HCT116 (cell line): Measurements from ENCODE around the gene DUSP16. TPM values are rescaled to one million over a fixed set of nuclear protein-coding genes. Genes with fewer than 3 reads are reported as not detected.

ENCODE experiments used
- ATAC-seq: fragments of 200-7000 bp; cut with Tn5 transposase; 2 replicates; pipeline ENCODE4 v1.9.1; 2020; ENCODE audit warnings: mild to moderate bottlenecking, moderate library complexity
- BruUV-seq: library from RNA; stranded (reverse); fragments of 400-500 nt; replicated peaks from 2 replicates; lab custom pipeline; 2021; lab: Mats Ljungman, UMichigan
- CTCF ChIA-PET: fragments of 300-600 bp; sonication (Branson Sonifier 250); formaldehyde crosslinking; loops from one replicate; lab custom pipeline; 2021; ENCODE audit warnings: antibody characterized with exemption; lab: Charles Lee
- POLR2A ChIA-PET: fragments of 300-600, 350-600 bp; sonication (Branson Sonifier 250); formaldehyde crosslinking; loops from one replicate; lab custom pipeline; 2021; ENCODE audit warnings: antibody characterized with exemption; lab: Charles Lee
- RAD21 ChIA-PET, 2 experiments: fragments of 300-600 bp; sonication (Branson Sonifier 250); formaldehyde crosslinking; loops; one replicate each; lab custom pipeline; 2023; ENCODE audit warnings: low total read pairs in 2 of 2; ENCODE audit not compliant: uncharacterized antibody in 2 of 2, unreplicated experiment in 2 of 2, low non-redundant PET in 1 of 2; lab: Charles Lee
- DNase-seq: peaks from one replicate; pipeline ENCODE4 v3.0.0-alpha.2; 2010; ENCODE audit warnings: low read depth, low spot score
- H2AFZ ChIP-seq: fragments of 200-600 bp; shearing (Covaris generic), sonication (generic); 2 replicates; pipeline ENCODE4 v1.6.1; 2017; ENCODE audit warnings: low read depth, mixed run types, mixed read lengths, antibody characterized with exemption, low read length; ENCODE audit not compliant: poor library complexity, severe bottlenecking
- H3K27ac ChIP-seq: 2 replicates; pipeline ENCODE4 v1.5.1; 2012; ENCODE audit warnings: low read depth, low read length
- H3K27me3 ChIP-seq: fragments of 200-600 bp; sonication (generic); 2 replicates; pipeline ENCODE4 v1.6.1; 2016; ENCODE audit warnings: mixed run types, low read length, mixed read lengths; ENCODE audit not compliant: insufficient read depth
- H3K36me3 ChIP-seq, 2 experiments: fragments of 200-500 bp in 1 of 2; fragments of 200-600 bp in 1 of 2; sonication (Bioruptor generic) in 1 of 2; sonication (generic) in 1 of 2; 2 replicates each; pipeline versions ENCODE4 v1.5.1 to v1.6.1; 2014 to 2016; ENCODE audit warnings: low read length in 2 of 2, inconsistent platforms in 1 of 2, mixed read lengths in 1 of 2, mixed run types in 1 of 2; ENCODE audit not compliant: insufficient read depth in 2 of 2, control insufficient read depth in 1 of 2
- H3K4me1 ChIP-seq, 2 experiments: fragments of 200-600 bp in 1 of 2; sonication (generic) in 1 of 2; 2 replicates each; pipeline versions ENCODE4 v1.5.1 to v1.6.1; 2012 to 2017; ENCODE audit warnings: low read length in 2 of 2, inconsistent platforms in 1 of 2, mild to moderate bottlenecking in 1 of 2, mixed read lengths in 1 of 2, mixed run types in 1 of 2, moderate library complexity in 1 of 2; ENCODE audit not compliant: insufficient read depth in 2 of 2, control insufficient read depth in 1 of 2
- H3K4me2 ChIP-seq: fragments of 200-600 bp; sonication (generic); 2 replicates; pipeline ENCODE4 v1.6.1; 2017; ENCODE audit warnings: mixed run types, low read length, mixed read lengths
- H3K4me3 ChIP-seq, 2 experiments: fragments of 200-600 bp in 1 of 2; sonication (generic) in 1 of 2; replicated peaks in 1 of 2; 2 replicates each; pipeline ENCODE4 v1.5.1; 2011 to 2016; ENCODE audit warnings: low read length in 2 of 2, control low read depth in 1 of 2, low read depth in 1 of 2, mild to moderate bottlenecking in 1 of 2, mixed read lengths in 1 of 2, mixed run types in 1 of 2
- H3K79me2 ChIP-seq: fragments of 200-600 bp; sonication (generic); 2 replicates; pipeline ENCODE4 v1.6.1; 2017; ENCODE audit warnings: mild to moderate bottlenecking, mixed run types, low read length, moderate library complexity, mixed read lengths; ENCODE audit not compliant: insufficient read depth
- H3K9ac ChIP-seq: fragments of 200-600 bp; sonication (generic); 2 replicates; pipeline ENCODE4 v1.6.1; 2016; ENCODE audit warnings: low read length, mixed read lengths
- H3K9me2 ChIP-seq: fragments of 200-600 bp; sonication (generic), shearing (Covaris generic); 2 replicates; pipeline ENCODE4 v1.6.1; 2017; ENCODE audit warnings: mixed run types, mild to moderate bottlenecking, moderate library complexity; ENCODE audit not compliant: insufficient read depth
- H3K9me3 ChIP-seq, 2 experiments: fragments of 200-500 bp in 1 of 2; fragments of 200-600 bp in 1 of 2; sonication (Bioruptor generic) in 1 of 2; sonication (generic) in 1 of 2; 2 replicates each; pipeline ENCODE4 v1.6.1; 2014 to 2017; ENCODE audit warnings: low read length in 2 of 2, mixed read lengths in 2 of 2, inconsistent platforms in 1 of 2, low read depth in 1 of 2, mild to moderate bottlenecking in 1 of 2, mixed run types in 1 of 2, moderate library complexity in 1 of 2; ENCODE audit not compliant: control insufficient read depth in 1 of 2, insufficient read depth in 1 of 2
- H4K20me1 ChIP-seq: fragments of 200-600 bp; sonication (generic), shearing (Covaris generic); 2 replicates; pipeline ENCODE4 v1.6.1; 2017; ENCODE audit warnings: mixed run types, mild to moderate bottlenecking, moderate library complexity; ENCODE audit not compliant: insufficient read depth
- CBX3 ChIP-seq: IDR thresholded peaks from 2 replicates; pipeline ENCODE4 v1.6.1; 2012; ENCODE audit warnings: low read depth
- CTCF ChIP-seq, 3 experiments: fragments of 200-600 bp in 1 of 3; sonication (generic) in 1 of 3; IDR thresholded peaks in 2 of 3; conservative IDR thresholded peaks in 1 of 3; 2 replicates each; pipeline ENCODE4 v1.5.1; 2012 to 2017; ENCODE audit warnings: low read depth in 2 of 3, low read length in 2 of 3, antibody characterized with exemption in 1 of 3, borderline replicate concordance in 1 of 3, control low read depth in 1 of 3, mild to moderate bottlenecking in 1 of 3, mixed read lengths in 1 of 3, mixed run types in 1 of 3, moderate library complexity in 1 of 3; ENCODE audit not compliant: insufficient read depth in 1 of 3
- EZH2phosphoT487 ChIP-seq: fragments of 200-600 bp; IDR thresholded peaks from 2 replicates; pipeline ENCODE4 v1.6.1; 2018; ENCODE audit warnings: antibody characterized with exemption, borderline replicate concordance
- FOSL1 ChIP-seq: IDR thresholded peaks from 2 replicates; pipeline ENCODE4 v1.6.1; 2012; ENCODE audit warnings: low read depth
- POLR2AphosphoS5 ChIP-seq: IDR thresholded peaks from 2 replicates; pipeline ENCODE4 v1.6.1; 2011; ENCODE audit warnings: mild to moderate bottlenecking, low read depth, low read length, moderate library complexity
- RAD21 ChIP-seq: IDR thresholded peaks from 2 replicates; pipeline ENCODE4 v1.6.1; 2012; ENCODE audit warnings: low read depth, mild to moderate bottlenecking
- SIN3A ChIP-seq: IDR thresholded peaks from 2 replicates; pipeline ENCODE4 v1.6.1; 2012; ENCODE audit warnings: low read depth
- SP1 ChIP-seq: IDR thresholded peaks from 2 replicates; pipeline ENCODE4 v1.6.1; 2012; ENCODE audit warnings: low read depth
- SRF ChIP-seq: IDR thresholded peaks from 2 replicates; pipeline ENCODE4 v1.6.1; 2012; ENCODE audit warnings: low read depth
- TCF7L2 ChIP-seq: IDR thresholded peaks from 2 replicates; pipeline ENCODE4 v1.7.0; 2011; ENCODE audit warnings: borderline replicate concordance, inconsistent platforms; ENCODE audit not compliant: insufficient read depth, insufficient read length; ENCODE audit errors: extremely low read depth
- YY1 ChIP-seq: IDR thresholded peaks from 2 replicates; pipeline ENCODE4 v1.6.1; 2011; ENCODE audit warnings: low read length, low read depth, moderate library complexity, mild to moderate bottlenecking; ENCODE audit not compliant: insufficient replicate concordance; ENCODE audit errors: extremely low read depth
- ZFX ChIP-seq: fragments of 450-650 bp; IDR thresholded peaks from 2 replicates; pipeline ENCODE4 v1.6.1; 2017
- ZNF274 ChIP-seq: fragments of 200-500 bp; sonication (Bioruptor generic); IDR thresholded peaks from 2 replicates; pipeline ENCODE4 v1.6.1; 2014; ENCODE audit warnings: mild to moderate bottlenecking, low read depth, low read length, inconsistent platforms
- intact Hi-C: fragments of 100-400 bp; cut with micrococcal nuclease; formaldehyde crosslinking; loops from 2 replicates; pipeline ENCODE4 v1.10.0; 2022
- total RNA-seq: library from RNA; stranded (reverse); gene quantifications from one replicate; pipeline ENCODE4 v1.2.1, GENCODE V29; 2021; ENCODE audit not compliant: unreplicated experiment
- TF ChIP-seq, protein P1 (sequence below): IDR thresholded peaks from 2 replicates; pipeline ENCODE4 v1.6.1; 2012
- TF ChIP-seq, protein P2 (sequence below): IDR thresholded peaks from 2 replicates; pipeline ENCODE4 v1.6.1; 2011; ENCODE audit warnings: mild to moderate bottlenecking, low read length, moderate library complexity; ENCODE audit not compliant: insufficient replicate concordance; ENCODE audit errors: extremely low read depth
- TF ChIP-seq, protein P3 (sequence below): IDR thresholded peaks from 2 replicates; pipeline ENCODE4 v1.6.1; 2012; ENCODE audit warnings: low read depth
- TF ChIP-seq, protein P4 (sequence below): IDR thresholded peaks from 2 replicates; pipeline ENCODE4 v1.6.1; 2012

DUSP16 gene
- total RNA-seq, 1 experiment from 2014 or later, result 13.4 TPM

DNA sequence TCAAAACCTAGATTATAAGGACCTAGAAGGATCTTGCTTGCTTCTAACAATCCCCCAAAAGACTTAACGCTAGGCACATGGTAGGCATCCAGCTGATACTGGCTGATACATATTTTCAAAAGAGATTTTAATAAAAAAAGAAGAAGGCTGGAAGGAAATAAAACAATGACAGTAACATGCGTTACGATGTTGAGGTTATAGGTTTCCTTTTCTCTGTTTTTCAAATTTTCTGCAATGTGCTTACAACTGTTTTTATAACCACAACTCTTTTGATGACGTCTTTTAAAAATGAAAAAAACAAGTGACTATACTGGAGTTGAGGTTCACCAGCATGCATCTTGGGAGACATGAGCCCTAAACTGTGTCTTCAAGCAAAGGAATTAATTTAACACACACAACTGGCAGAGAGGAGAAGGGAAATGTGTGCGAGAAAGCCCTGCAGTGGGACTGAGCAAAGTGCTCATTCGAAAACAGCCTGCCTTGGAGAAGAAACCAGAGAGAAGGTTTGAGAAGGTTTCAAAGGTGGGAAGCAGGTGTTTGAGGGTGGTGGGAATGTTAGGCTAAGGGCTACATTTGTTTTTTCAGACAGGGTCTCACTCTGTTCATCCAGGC lies 80.4 kb downstream of the DUSP16 start:
- ATAC-seq, result no peak
- Histone ChIP-seq H4K20me1 (no peaks in the 10 kb centered on the region), H3K4me2 (no peak overlapping the region), H2AFZ (no peak overlapping the region), H3K27me3 (no peaks in the 10 kb centered on the region), H3K4me1 (no peaks in the 10 kb centered on the region), H3K9me2 (no peaks in the 10 kb centered on the region), H3K4me3 (no peak overlapping the region), H3K79me2 (no peaks in the 10 kb centered on the region), H3K9me3 (no peaks in the 10 kb centered on the region), H3K9ac (no peak overlapping the region), H3K27ac (no peak overlapping the region), H3K36me3 (no peaks in the 10 kb centered on the region; a peak in 1 of 4 replicates)
- no peak for DNase-seq
- ChIA-PET RAD21 (no interaction called here), POLR2A (no interaction called here), CTCF (no interaction called here)
- intact Hi-C loops, result no loop called here
- no TSS peak for BruUV-seq
- TF ChIP-seq, protein P1, sequence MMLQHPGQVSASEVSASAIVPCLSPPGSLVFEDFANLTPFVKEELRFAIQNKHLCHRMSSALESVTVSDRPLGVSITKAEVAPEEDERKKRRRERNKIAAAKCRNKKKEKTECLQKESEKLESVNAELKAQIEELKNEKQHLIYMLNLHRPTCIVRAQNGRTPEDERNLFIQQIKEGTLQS, result no peak
- TF ChIP-seq CTCF (IDR thresholded peaks at IDR 0.05 in 2 of 3, conservative IDR thresholded peaks at IDR 0.05 in 1 of 3; ENCODE audit: borderline replicate concordance in 1 of 3, insufficient read depth in 1 of 3, low read depth in 2 of 3, low read length in 2 of 3) (no peak), YY1 (no peak), ZNF274 (no peak), RAD21 (no peak), ZFX (no peak), SIN3A (no peak), TCF7L2 (no peak), SRF (no peak), FOSL1 (no peak), SP1 (no peak), CBX3 (no peak), EZH2phosphoT487 (no peak), POLR2AphosphoS5 (no peak)
- TF ChIP-seq, protein P2, sequence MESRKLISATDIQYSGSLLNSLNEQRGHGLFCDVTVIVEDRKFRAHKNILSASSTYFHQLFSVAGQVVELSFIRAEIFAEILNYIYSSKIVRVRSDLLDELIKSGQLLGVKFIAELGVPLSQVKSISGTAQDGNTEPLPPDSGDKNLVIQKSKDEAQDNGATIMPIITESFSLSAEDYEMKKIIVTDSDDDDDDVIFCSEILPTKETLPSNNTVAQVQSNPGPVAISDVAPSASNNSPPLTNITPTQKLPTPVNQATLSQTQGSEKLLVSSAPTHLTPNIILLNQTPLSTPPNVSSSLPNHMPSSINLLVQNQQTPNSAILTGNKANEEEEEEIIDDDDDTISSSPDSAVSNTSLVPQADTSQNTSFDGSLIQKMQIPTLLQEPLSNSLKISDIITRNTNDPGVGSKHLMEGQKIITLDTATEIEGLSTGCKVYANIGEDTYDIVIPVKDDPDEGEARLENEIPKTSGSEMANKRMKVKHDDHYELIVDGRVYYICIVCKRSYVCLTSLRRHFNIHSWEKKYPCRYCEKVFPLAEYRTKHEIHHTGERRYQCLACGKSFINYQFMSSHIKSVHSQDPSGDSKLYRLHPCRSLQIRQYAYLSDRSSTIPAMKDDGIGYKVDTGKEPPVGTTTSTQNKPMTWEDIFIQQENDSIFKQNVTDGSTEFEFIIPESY, result no peak
- TF ChIP-seq, protein P3, sequence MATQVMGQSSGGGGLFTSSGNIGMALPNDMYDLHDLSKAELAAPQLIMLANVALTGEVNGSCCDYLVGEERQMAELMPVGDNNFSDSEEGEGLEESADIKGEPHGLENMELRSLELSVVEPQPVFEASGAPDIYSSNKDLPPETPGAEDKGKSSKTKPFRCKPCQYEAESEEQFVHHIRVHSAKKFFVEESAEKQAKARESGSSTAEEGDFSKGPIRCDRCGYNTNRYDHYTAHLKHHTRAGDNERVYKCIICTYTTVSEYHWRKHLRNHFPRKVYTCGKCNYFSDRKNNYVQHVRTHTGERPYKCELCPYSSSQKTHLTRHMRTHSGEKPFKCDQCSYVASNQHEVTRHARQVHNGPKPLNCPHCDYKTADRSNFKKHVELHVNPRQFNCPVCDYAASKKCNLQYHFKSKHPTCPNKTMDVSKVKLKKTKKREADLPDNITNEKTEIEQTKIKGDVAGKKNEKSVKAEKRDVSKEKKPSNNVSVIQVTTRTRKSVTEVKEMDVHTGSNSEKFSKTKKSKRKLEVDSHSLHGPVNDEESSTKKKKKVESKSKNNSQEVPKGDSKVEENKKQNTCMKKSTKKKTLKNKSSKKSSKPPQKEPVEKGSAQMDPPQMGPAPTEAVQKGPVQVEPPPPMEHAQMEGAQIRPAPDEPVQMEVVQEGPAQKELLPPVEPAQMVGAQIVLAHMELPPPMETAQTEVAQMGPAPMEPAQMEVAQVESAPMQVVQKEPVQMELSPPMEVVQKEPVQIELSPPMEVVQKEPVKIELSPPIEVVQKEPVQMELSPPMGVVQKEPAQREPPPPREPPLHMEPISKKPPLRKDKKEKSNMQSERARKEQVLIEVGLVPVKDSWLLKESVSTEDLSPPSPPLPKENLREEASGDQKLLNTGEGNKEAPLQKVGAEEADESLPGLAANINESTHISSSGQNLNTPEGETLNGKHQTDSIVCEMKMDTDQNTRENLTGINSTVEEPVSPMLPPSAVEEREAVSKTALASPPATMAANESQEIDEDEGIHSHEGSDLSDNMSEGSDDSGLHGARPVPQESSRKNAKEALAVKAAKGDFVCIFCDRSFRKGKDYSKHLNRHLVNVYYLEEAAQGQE, result no peak
- TF ChIP-seq, protein P4, sequence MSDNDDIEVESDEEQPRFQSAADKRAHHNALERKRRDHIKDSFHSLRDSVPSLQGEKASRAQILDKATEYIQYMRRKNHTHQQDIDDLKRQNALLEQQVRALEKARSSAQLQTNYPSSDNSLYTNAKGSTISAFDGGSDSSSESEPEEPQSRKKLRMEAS, result no peak
